ENCODE data around the gene EIF3A.

Gene EIF3A

GRCh38 chr10:119061926-119062325 lies 18.7 kb downstream of the EIF3A start:
- Histone ChIP-seq H3K9ac (ENCODE audit: low read length) (no peak overlapping the region), H3K36me3 (ENCODE audit: insufficient read depth, low read length) (peaks cover 79% of the 10 kb centered on the region), H3K9me3 (ENCODE audit: low read length) (no peaks in the 10 kb centered on the region), H3K27ac (ENCODE audit: low read depth, low read length) (no peak overlapping the region), H3K4me1 (ENCODE audit: insufficient read depth, low read length) (no peaks in the 10 kb centered on the region), H3K4me3 (ENCODE audit: low read depth in 1 of 2, low read length in 2 of 2) (no peak overlapping the region), H3K27me3 (ENCODE audit: control insufficient read depth in 1 of 2, insufficient read depth in 2 of 2, low read length in 2 of 2) (no peaks in the 10 kb centered on the region)

- no peaks in the 10 kb centered on the region for H3K4me1 ChIP-seq (ENCODE audit: insufficient read depth, low read length)
- H3K9ac ChIP-seq (ENCODE audit: low read length): no peak overlapping the region
- no peak overlapping the region for H3K27ac ChIP-seq (ENCODE audit: low read depth, low read length)
- H3K9me3 ChIP-seq (ENCODE audit: low read length): no peaks in the 10 kb centered on the region
- no peaks in the 10 kb centered on the region for H3K27me3 ChIP-seq (ENCODE audit: control insufficient read depth in 1 of 2, insufficient read depth in 2 of 2, low read length in 2 of 2)
- H3K36me3 ChIP-seq (ENCODE audit: insufficient read depth, low read length): peaks cover 79% of the 10 kb centered on the region
- no peak overlapping the region for H3K4me3 ChIP-seq (ENCODE audit: low read depth in 1 of 2, low read length in 2 of 2)
Measured at GRCh38 chr10:119061352-119061751, 19.3 kb downstream of the EIF3A start.

- Histone ChIP-seq H3K27ac (ENCODE audit: low read depth, low read length) (no peak overlapping the region), H3K9ac (ENCODE audit: low read length) (no peak overlapping the region), H3K36me3 (ENCODE audit: insufficient read depth, low read length) (peaks cover 80% of the 10 kb centered on the region), H3K4me3 (ENCODE audit: low read depth in 1 of 2, low read length in 2 of 2) (no peak overlapping the region), H3K9me3 (ENCODE audit: low read length) (no peaks in the 10 kb centered on the region), H3K27me3 (ENCODE audit: control insufficient read depth in 1 of 2, insufficient read depth in 2 of 2, low read length in 2 of 2) (no peaks in the 10 kb centered on the region), H3K4me1 (ENCODE audit: insufficient read depth, low read length) (no peaks in the 10 kb centered on the region)
Measured at GRCh38 chr10:119060107-119060506, 20.5 kb downstream of the EIF3A start.

- no peaks in the 10 kb centered on the region for H3K4me1 ChIP-seq (ENCODE audit: insufficient read depth, low read length)
- no peak overlapping the region for H3K9ac ChIP-seq (ENCODE audit: low read length)
- H3K36me3 ChIP-seq (ENCODE audit: insufficient read depth, low read length): peaks cover 80% of the 10 kb centered on the region
- H3K27ac ChIP-seq (ENCODE audit: low read depth, low read length): no peak overlapping the region
- no peak overlapping the region for H3K4me3 ChIP-seq (ENCODE audit: low read depth in 1 of 2, low read length in 2 of 2)
- H3K27me3 ChIP-seq (ENCODE audit: control insufficient read depth in 1 of 2, insufficient read depth in 2 of 2, low read length in 2 of 2): no peaks in the 10 kb centered on the region
- no peaks in the 10 kb centered on the region for H3K9me3 ChIP-seq (ENCODE audit: low read length)
Measured at GRCh38 chr10:119059557-119059956, 21.1 kb downstream of the EIF3A start.

- Histone ChIP-seq H3K9me3 (ENCODE audit: low read length) (no peaks in the 10 kb centered on the region), H3K4me1 (ENCODE audit: insufficient read depth, low read length) (no peaks in the 10 kb centered on the region), H3K27me3 (ENCODE audit: control insufficient read depth in 1 of 2, insufficient read depth in 2 of 2, low read length in 2 of 2) (no peaks in the 10 kb centered on the region), H3K36me3 (ENCODE audit: insufficient read depth, low read length) (peaks cover 81% of the 10 kb centered on the region), H3K9ac (ENCODE audit: low read length) (no peak overlapping the region), H3K4me3 (ENCODE audit: low read depth in 1 of 2, low read length in 2 of 2) (no peak overlapping the region), H3K27ac (ENCODE audit: low read depth, low read length) (no peak overlapping the region)
Measured at GRCh38 chr10:119058010-119058409, 22.6 kb downstream of the EIF3A start.

GRCh38 chr10:119055472-119055871 lies 25.1 kb downstream of the EIF3A start:
- Histone ChIP-seq H3K36me3 (ENCODE audit: insufficient read depth, low read length) (peaks cover 88% of the 10 kb centered on the region), H3K4me1 (ENCODE audit: insufficient read depth, low read length) (no peaks in the 10 kb centered on the region), H3K4me3 (ENCODE audit: low read depth in 1 of 2, low read length in 2 of 2) (no peak overlapping the region), H3K9ac (ENCODE audit: low read length) (no peak overlapping the region), H3K9me3 (ENCODE audit: low read length) (no peaks in the 10 kb centered on the region), H3K27me3 (ENCODE audit: control insufficient read depth in 1 of 2, insufficient read depth in 2 of 2, low read length in 2 of 2) (no peaks in the 10 kb centered on the region), H3K27ac (ENCODE audit: low read depth, low read length) (no peak overlapping the region)

- H3K27me3 ChIP-seq (ENCODE audit: control insufficient read depth in 1 of 2, insufficient read depth in 2 of 2, low read length in 2 of 2): no peaks in the 10 kb centered on the region
- no peak overlapping the region for H3K4me3 ChIP-seq (ENCODE audit: low read depth in 1 of 2, low read length in 2 of 2)
- H3K9ac ChIP-seq (ENCODE audit: low read length): no peak overlapping the region
- H3K9me3 ChIP-seq (ENCODE audit: low read length): no peaks in the 10 kb centered on the region
- H3K4me1 ChIP-seq (ENCODE audit: insufficient read depth, low read length): no peaks in the 10 kb centered on the region
- peaks cover 84% of the 10 kb centered on the region for H3K36me3 ChIP-seq (ENCODE audit: insufficient read depth, low read length)
- no peak overlapping the region for H3K27ac ChIP-seq (ENCODE audit: low read depth, low read length)
Measured at GRCh38 chr10:119051775-119052174, 28.8 kb downstream of the EIF3A start.

- no peaks in the 10 kb centered on the region for H3K4me1 ChIP-seq (ENCODE audit: insufficient read depth, low read length)
- peaks cover 86% of the 10 kb centered on the region for H3K36me3 ChIP-seq (ENCODE audit: insufficient read depth, low read length)
- no peak overlapping the region for H3K9ac ChIP-seq (ENCODE audit: low read length)
- H3K4me3 ChIP-seq (ENCODE audit: low read depth in 1 of 2, low read length in 2 of 2): no peak overlapping the region
- no peak overlapping the region for H3K27ac ChIP-seq (ENCODE audit: low read depth, low read length)
- no peaks in the 10 kb centered on the region for H3K27me3 ChIP-seq (ENCODE audit: control insufficient read depth in 1 of 2, insufficient read depth in 2 of 2, low read length in 2 of 2)
- no peaks in the 10 kb centered on the region for H3K9me3 ChIP-seq (ENCODE audit: low read length)
Measured at GRCh38 chr10:119049777-119050176, 30.8 kb downstream of the EIF3A start.

GRCh38 chr10:119049361-119049760 lies 31.3 kb downstream of the EIF3A start:
- Histone ChIP-seq H3K4me1 (ENCODE audit: insufficient read depth, low read length) (no peaks in the 10 kb centered on the region), H3K9me3 (ENCODE audit: low read length) (no peaks in the 10 kb centered on the region), H3K9ac (ENCODE audit: low read length) (no peak overlapping the region), H3K4me3 (ENCODE audit: low read depth in 1 of 2, low read length in 2 of 2) (no peak overlapping the region), H3K27me3 (ENCODE audit: control insufficient read depth in 1 of 2, insufficient read depth in 2 of 2, low read length in 2 of 2) (no peaks in the 10 kb centered on the region), H3K27ac (ENCODE audit: low read depth, low read length) (no peak overlapping the region), H3K36me3 (ENCODE audit: insufficient read depth, low read length) (peaks cover 85% of the 10 kb centered on the region)

- Histone ChIP-seq H3K9me3 (ENCODE audit: low read length) (no peaks in the 10 kb centered on the region), H3K36me3 (ENCODE audit: insufficient read depth, low read length) (peaks cover 88% of the 10 kb centered on the region), H3K27ac (ENCODE audit: low read depth, low read length) (no peak overlapping the region), H3K4me1 (ENCODE audit: insufficient read depth, low read length) (no peaks in the 10 kb centered on the region), H3K9ac (ENCODE audit: low read length) (no peak overlapping the region), H3K27me3 (ENCODE audit: control insufficient read depth in 1 of 2, insufficient read depth in 2 of 2, low read length in 2 of 2) (no peaks in the 10 kb centered on the region), H3K4me3 (ENCODE audit: low read depth in 1 of 2, low read length in 2 of 2) (no peak overlapping the region)
Measured at GRCh38 chr10:119045561-119045960, 35.1 kb downstream of the EIF3A start.

- H3K4me1 ChIP-seq (ENCODE audit: insufficient read depth, low read length): no peaks in the 10 kb centered on the region
- H3K36me3 ChIP-seq (ENCODE audit: insufficient read depth, low read length): peaks cover 89% of the 10 kb centered on the region
- H3K27ac ChIP-seq (ENCODE audit: low read depth, low read length): no peak overlapping the region
- H3K27me3 ChIP-seq (ENCODE audit: control insufficient read depth in 1 of 2, insufficient read depth in 2 of 2, low read length in 2 of 2): no peaks in the 10 kb centered on the region
- no peaks in the 10 kb centered on the region for H3K9me3 ChIP-seq (ENCODE audit: low read length)
- no peak overlapping the region for H3K9ac ChIP-seq (ENCODE audit: low read length)
- no peak overlapping the region for H3K4me3 ChIP-seq (ENCODE audit: low read depth in 1 of 2, low read length in 2 of 2)
Measured at GRCh38 chr10:119042169-119042568, 38.4 kb downstream of the EIF3A start.

GRCh38 chr10:119041326-119041725 lies 39.3 kb downstream of the EIF3A start:
- Histone ChIP-seq H3K27me3 (ENCODE audit: control insufficient read depth in 1 of 2, insufficient read depth in 2 of 2, low read length in 2 of 2) (no peaks in the 10 kb centered on the region), H3K4me1 (ENCODE audit: insufficient read depth, low read length) (no peaks in the 10 kb centered on the region), H3K27ac (ENCODE audit: low read depth, low read length) (no peak overlapping the region), H3K9me3 (ENCODE audit: low read length) (no peaks in the 10 kb centered on the region), H3K9ac (ENCODE audit: low read length) (no peak overlapping the region), H3K4me3 (ENCODE audit: low read depth in 1 of 2, low read length in 2 of 2) (no peak overlapping the region), H3K36me3 (ENCODE audit: insufficient read depth, low read length) (peaks cover 93% of the 10 kb centered on the region)
